Astrocyte (in vitro differentiated cells and primary cell): ENCODE results near the gene TANK. TPM values are rescaled to one million over a fixed set of nuclear protein-coding genes. Genes with fewer than 3 reads are reported as not detected.

Experiments
- DNase-seq: peaks from one replicate; pipeline ENCODE4 v3.0.0-alpha.2; 2010; ENCODE audit warnings: low read depth
- FAIRE-seq: peaks from 2 replicates; lab custom pipeline; 2011; peaks lifted over from hg19 to GRCh38; lab: Jason Lieb, UNC
- H2AFZ ChIP-seq: 2 replicates; pipeline ENCODE4 v1.6.0; 2012; ENCODE audit warnings: low read depth, low read length, inconsistent platforms
- H3K27ac ChIP-seq: 2 replicates; pipeline ENCODE4 v1.5.1; 2011; ENCODE audit warnings: low read depth, low read length, inconsistent platforms
- H3K27me3 ChIP-seq: 2 replicates; pipeline ENCODE4 v1.6.0; 2011; ENCODE audit warnings: low read length, inconsistent platforms; ENCODE audit not compliant: insufficient read depth
- H3K36me3 ChIP-seq: 2 replicates; pipeline ENCODE4 v1.5.1; 2011; ENCODE audit warnings: low read length, inconsistent platforms; ENCODE audit not compliant: insufficient read depth
- H3K4me1 ChIP-seq: 2 replicates; pipeline ENCODE4 v1.5.1; 2011; ENCODE audit warnings: low read length, inconsistent platforms; ENCODE audit not compliant: insufficient read depth
- H3K4me2 ChIP-seq: 2 replicates; pipeline ENCODE4 v1.6.0; 2012; ENCODE audit warnings: low read length, inconsistent platforms
- H3K4me3 ChIP-seq: 2 replicates; pipeline ENCODE4 v1.5.1; 2011; ENCODE audit warnings: low read depth, mild to moderate bottlenecking, low read length, inconsistent platforms; ENCODE audit not compliant: insufficient read depth
- H3K79me2 ChIP-seq: 2 replicates; pipeline ENCODE4 v1.6.0; 2012; ENCODE audit warnings: mild to moderate bottlenecking, low read length, inconsistent platforms; ENCODE audit not compliant: insufficient read depth
- H3K9ac ChIP-seq: 2 replicates; pipeline ENCODE4 v1.6.0; 2012; ENCODE audit warnings: mild to moderate bottlenecking, low read length, inconsistent platforms
- H3K9me3 ChIP-seq: 2 replicates; pipeline ENCODE4 v1.5.1; 2012; ENCODE audit warnings: low read depth, mild to moderate bottlenecking, low read length, inconsistent platforms; ENCODE audit not compliant: insufficient read depth
- H4K20me1 ChIP-seq: 2 replicates; pipeline ENCODE4 v1.6.0; 2012; ENCODE audit warnings: low read length, inconsistent platforms; ENCODE audit not compliant: insufficient read depth
- H3K27ac Mint-ChIP-seq: one replicate; pipeline ENCODE4 v1.8.0; 2021; ENCODE audit warnings: mild to moderate bottlenecking, mixed read lengths; ENCODE audit not compliant: unreplicated experiment
- H3K27me3 Mint-ChIP-seq: one replicate; pipeline ENCODE4 v1.8.0; 2021; ENCODE audit warnings: low read depth, mixed read lengths; ENCODE audit not compliant: unreplicated experiment
- H3K36me3 Mint-ChIP-seq: one replicate; pipeline ENCODE4 v1.8.0; 2021; ENCODE audit warnings: low read depth, mixed read lengths; ENCODE audit not compliant: unreplicated experiment
- H3K4me1 Mint-ChIP-seq: one replicate; pipeline ENCODE4 v1.8.0; 2021; ENCODE audit warnings: low read depth, mixed read lengths; ENCODE audit not compliant: unreplicated experiment
- H3K4me3 Mint-ChIP-seq: one replicate; pipeline ENCODE4 v1.8.0; 2021; ENCODE audit warnings: mild to moderate bottlenecking, moderate library complexity, mixed read lengths; ENCODE audit not compliant: unreplicated experiment
- H3K9me3 Mint-ChIP-seq: one replicate; pipeline ENCODE4 v1.8.0; 2021; ENCODE audit warnings: mild to moderate bottlenecking, mixed read lengths; ENCODE audit not compliant: unreplicated experiment
- EZH2 ChIP-seq: IDR thresholded peaks from 2 replicates; pipeline ENCODE4 v1.6.1; 2012; ENCODE audit warnings: mild to moderate bottlenecking, low read length, inconsistent platforms; ENCODE audit not compliant: insufficient read depth
- total RNA-seq: library from RNA; stranded (reverse); gene quantifications from 2 replicates; pipeline ENCODE4 v1.2.1, GENCODE V29; 2021
- TF ChIP-seq, protein P1 (sequence below): IDR thresholded peaks from 2 replicates; pipeline ENCODE4 v1.5.1; 2011; ENCODE audit warnings: low read depth, mild to moderate bottlenecking, inconsistent platforms, low read length, moderate library complexity; ENCODE audit not compliant: insufficient read depth

TANK gene
- total RNA-seq, 1 donor from 2014 or later, result 55.7 TPM

DNA sequence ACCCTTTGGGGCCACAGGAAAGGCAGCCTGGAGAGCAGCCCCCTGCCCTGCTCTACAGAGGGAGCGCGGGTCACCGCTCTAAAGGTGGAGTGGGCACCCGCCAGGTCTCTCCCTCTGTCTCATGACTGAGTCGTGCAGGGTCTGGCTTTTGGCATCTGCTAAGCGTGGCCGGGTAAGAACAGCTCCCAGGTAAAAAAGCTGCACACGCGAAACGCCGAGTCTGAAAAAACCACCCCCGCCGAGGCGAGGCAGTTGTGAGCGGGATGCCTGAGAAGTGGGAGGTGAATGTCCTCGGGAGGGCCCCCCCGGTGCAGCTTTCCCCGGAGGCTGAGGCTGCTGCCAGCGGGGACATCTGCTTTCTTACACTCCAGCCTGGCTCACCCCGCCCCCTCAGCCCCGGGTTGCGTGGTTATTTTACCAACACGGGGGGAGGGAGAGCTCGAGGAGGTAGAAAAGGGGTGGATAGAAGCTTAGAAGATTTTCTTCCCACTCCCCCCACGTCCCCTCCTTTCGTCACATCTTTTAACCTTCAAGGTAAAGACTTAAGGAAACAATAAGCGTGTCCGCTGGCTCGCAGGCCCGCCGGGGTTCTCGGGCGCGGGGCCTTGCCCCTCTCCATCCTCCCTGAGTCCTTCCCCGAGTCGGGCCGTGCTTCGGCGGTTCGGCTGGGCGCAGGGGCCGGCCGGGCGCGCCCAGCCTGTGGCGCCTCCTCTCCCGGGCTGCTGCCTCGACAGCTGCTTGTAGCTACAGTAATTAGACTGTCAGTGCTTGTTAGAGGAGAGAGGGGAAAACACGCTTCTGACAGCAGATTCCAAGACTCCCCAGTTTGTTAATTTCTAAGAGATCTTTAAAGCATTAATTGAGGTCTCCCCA lies 77.4 kb downstream of the TANK start:
- H3K27me3 Mint-ChIP-seq, result peaks cover 2% of the 10 kb centered on the region
- H3K27me3 ChIP-seq, result no peaks in the 10 kb centered on the region
- peaks cover 5% of the 10 kb centered on the region for H3K4me1 ChIP-seq
- peak overlapping the region; percentile 76 for H3K4me3 ChIP-seq
- H3K4me3 Mint-ChIP-seq, result peak overlapping the region; percentile 89
- H2AFZ ChIP-seq, result peak overlapping the region; percentile 63
- no peaks in the 10 kb centered on the region for H3K9me3 ChIP-seq
- peak overlapping the region; percentile 98 for H3K4me2 ChIP-seq
- H3K9me3 Mint-ChIP-seq, result no peaks in the 10 kb centered on the region
- FAIRE-seq (no peak), DNase-seq (peak; percentile 33)
- no peak for TF ChIP-seq EZH2
- TF ChIP-seq, protein P1, sequence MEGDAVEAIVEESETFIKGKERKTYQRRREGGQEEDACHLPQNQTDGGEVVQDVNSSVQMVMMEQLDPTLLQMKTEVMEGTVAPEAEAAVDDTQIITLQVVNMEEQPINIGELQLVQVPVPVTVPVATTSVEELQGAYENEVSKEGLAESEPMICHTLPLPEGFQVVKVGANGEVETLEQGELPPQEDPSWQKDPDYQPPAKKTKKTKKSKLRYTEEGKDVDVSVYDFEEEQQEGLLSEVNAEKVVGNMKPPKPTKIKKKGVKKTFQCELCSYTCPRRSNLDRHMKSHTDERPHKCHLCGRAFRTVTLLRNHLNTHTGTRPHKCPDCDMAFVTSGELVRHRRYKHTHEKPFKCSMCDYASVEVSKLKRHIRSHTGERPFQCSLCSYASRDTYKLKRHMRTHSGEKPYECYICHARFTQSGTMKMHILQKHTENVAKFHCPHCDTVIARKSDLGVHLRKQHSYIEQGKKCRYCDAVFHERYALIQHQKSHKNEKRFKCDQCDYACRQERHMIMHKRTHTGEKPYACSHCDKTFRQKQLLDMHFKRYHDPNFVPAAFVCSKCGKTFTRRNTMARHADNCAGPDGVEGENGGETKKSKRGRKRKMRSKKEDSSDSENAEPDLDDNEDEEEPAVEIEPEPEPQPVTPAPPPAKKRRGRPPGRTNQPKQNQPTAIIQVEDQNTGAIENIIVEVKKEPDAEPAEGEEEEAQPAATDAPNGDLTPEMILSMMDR, result no peak
- H3K36me3 Mint-ChIP-seq, result no peaks in the 10 kb centered on the region
- no peak overlapping the region for H3K27ac ChIP-seq
- no peaks in the 10 kb centered on the region for H3K79me2 ChIP-seq
- H3K27ac Mint-ChIP-seq, result peak overlapping the region; percentile 87
- H3K4me1 Mint-ChIP-seq, result peaks cover 15% of the 10 kb centered on the region
- peak overlapping the region; percentile 70 for H3K9ac ChIP-seq
- H4K20me1 ChIP-seq, result no peaks in the 10 kb centered on the region
- H3K36me3 ChIP-seq, result no peaks in the 10 kb centered on the region

DNA sequence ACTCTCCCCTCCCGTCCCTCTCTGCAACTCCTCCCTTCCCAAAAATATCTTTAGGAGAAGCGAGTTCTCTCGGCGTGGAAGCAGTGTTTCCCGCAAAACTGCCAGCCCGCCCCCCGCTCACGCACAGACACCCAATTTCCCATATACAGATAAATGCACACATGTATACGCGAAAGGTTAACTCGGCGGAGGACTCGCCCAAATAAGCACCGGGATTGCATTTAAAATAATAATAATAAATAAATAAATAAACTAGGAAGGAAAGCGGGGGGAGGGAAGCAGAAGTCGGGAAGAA lies 78.0 kb downstream of the TANK start:
- H3K4me3 Mint-ChIP-seq, result peak overlapping the region; percentile 89
- H3K27me3 Mint-ChIP-seq, result peaks cover 4% of the 10 kb centered on the region

More for the DNA sequence above, 78.0 kb downstream of the TANK start:
- Histone ChIP-seq H3K79me2 (no peaks in the 10 kb centered on the region), H4K20me1 (no peaks in the 10 kb centered on the region), H3K27me3 (no peaks in the 10 kb centered on the region), H3K36me3 (no peaks in the 10 kb centered on the region), H3K27ac (no peak overlapping the region), H3K4me2 (peak overlapping the region; percentile 98), H3K9ac (peak overlapping the region; percentile 70), H3K4me3 (peak overlapping the region; percentile 76), H3K4me1 (peaks cover 5% of the 10 kb centered on the region), H2AFZ (peak overlapping the region; percentile 63), H3K9me3 (no peaks in the 10 kb centered on the region)
- Mint-ChIP-seq H3K27ac (peak overlapping the region; percentile 87), H3K36me3 (no peaks in the 10 kb centered on the region), H3K9me3 (no peaks in the 10 kb centered on the region), H3K4me1 (peaks cover 18% of the 10 kb centered on the region)
- FAIRE-seq, result no peak
- TF ChIP-seq, protein P1, result no peak
- TF ChIP-seq EZH2, result no peak
- no peak for DNase-seq
